Tibial nerve (tissue), 4 donors: ENCODE results near the gene ZSWIM3. TPM values are rescaled to one million over a fixed set of nuclear protein-coding genes. Genes with fewer than 3 reads are reported as not detected.

Experiments
- DNase-seq, 2 donors: peaks; one replicate each; pipeline ENCODE4 v3.0.0-alpha.2; 2019; ENCODE audit warnings: low spot score in 2 of 2
- H3K27ac ChIP-seq, 4 donors: fragments of 200-600 bp; sonication (generic) in 3 of 4; one replicate each; pipeline ENCODE4 v1.5.1; 2017 to 2019; ENCODE audit warnings: mild to moderate bottlenecking in 1 of 4
- H3K27me3 ChIP-seq, 2 donors: fragments of 200-600 bp; sonication (generic) in 1 of 2; one replicate each; pipeline versions ENCODE4 v1.5.1 to v1.6.0; 2017 to 2019
- H3K36me3 ChIP-seq, 3 donors: fragments of 200-600 bp; sonication (generic); one replicate each; pipeline ENCODE4 v1.5.1; 2018 to 2019
- H3K4me1 ChIP-seq, 4 donors: fragments of 200-600 bp; sonication (generic) in 3 of 4; one replicate each; pipeline ENCODE4 v1.5.1; 2017 to 2019
- H3K4me3 ChIP-seq, 4 donors: fragments of 200-600 bp; sonication (generic) in 3 of 4; one replicate each; pipeline ENCODE4 v1.5.1; 2017 to 2019; ENCODE audit warnings: mild to moderate bottlenecking in 1 of 4, moderate library complexity in 1 of 4
- H3K9me3 ChIP-seq, 4 donors: fragments of 200-600 bp; sonication (generic) in 3 of 4; one replicate each; pipeline ENCODE4 v1.5.1; 2017 to 2019
- EP300 ChIP-seq, 2 donors: sonication (generic); formaldehyde crosslinking; IDR thresholded peaks; one replicate each; pipeline ENCODE4 v1.6.1; 2017; ENCODE audit warnings: antibody characterized with exemption in 2 of 2, mild to moderate bottlenecking in 1 of 2
- POLR2A ChIP-seq, 2 donors: fragments of 450-650 bp; IDR thresholded peaks; one replicate each; pipeline ENCODE4 v1.6.1; 2017; ENCODE audit warnings: antibody characterized with exemption in 2 of 2, mild to moderate bottlenecking in 2 of 2, moderate library complexity in 2 of 2
- WGBS, 2 donors: methylation state at CpG; one replicate each; pipeline ENCODE4 v1.1.5; 2018; 5-methylcytosine and 5-hydroxymethylcytosine counted together
- total RNA-seq, 4 donors: library from RNA; depleted of rRNA; stranded (reverse); fragments of >200 nt; gene quantifications; one replicate each; pipeline ENCODE4 v1.1.0, GENCODE V29; 2016
- TF ChIP-seq, protein P1 (sequence below), 5 experiments: fragments of 200-600 bp in 3 of 5; fragments of 450-650 bp in 2 of 5; sonication (generic) in 3 of 5; IDR thresholded peaks; one replicate each; pipeline ENCODE4 v1.5.1; 2016 to 2019; ENCODE audit warnings: antibody characterized with exemption in 5 of 5, mild to moderate bottlenecking in 3 of 5, moderate library complexity in 2 of 5

ZSWIM3 gene
- total RNA-seq, 4 donors from 2014 or later: 3.1 to 6.3 (median 4.8) TPM

DNA sequence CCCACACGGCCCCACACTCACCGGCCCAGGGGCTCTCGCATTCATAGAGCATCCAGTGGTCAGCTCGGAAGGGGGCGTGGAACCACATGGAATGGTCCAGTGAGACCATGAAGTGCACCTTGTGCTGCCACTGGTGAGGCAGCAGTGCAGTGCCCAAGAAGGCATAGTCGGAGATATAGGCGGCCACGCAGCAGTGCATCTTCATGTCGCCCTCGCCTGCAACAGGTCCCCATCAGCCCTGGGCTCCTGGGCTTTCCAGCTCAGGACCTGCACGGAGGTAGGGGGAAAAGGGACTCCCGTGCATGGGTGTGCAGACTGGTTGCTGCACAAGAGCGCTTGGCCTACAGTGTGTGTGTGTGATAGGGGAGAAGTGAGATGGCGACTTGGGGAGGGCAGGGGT, 13.9 kb upstream of the ZSWIM3 start:
- Histone ChIP-seq H3K4me1 (peaks cover 0 to 29% (median 0%) of the 10 kb centered on the region in 4 donors), H3K9me3 (no peaks in the 10 kb centered on the region), H3K36me3 (peaks cover 0 to 99% (median 21%) of the 10 kb centered on the region in 3 donors), H3K27ac (peak overlapping the region in 2 of 4 donors; percentile 54 to 67), H3K4me3 (no peak overlapping the region), H3K27me3 (no peaks in the 10 kb centered on the region)
- DNase-seq: no peak
- TF ChIP-seq POLR2A (IDR thresholded peaks at IDR 0.05): no peak
- TF ChIP-seq, protein P1, sequence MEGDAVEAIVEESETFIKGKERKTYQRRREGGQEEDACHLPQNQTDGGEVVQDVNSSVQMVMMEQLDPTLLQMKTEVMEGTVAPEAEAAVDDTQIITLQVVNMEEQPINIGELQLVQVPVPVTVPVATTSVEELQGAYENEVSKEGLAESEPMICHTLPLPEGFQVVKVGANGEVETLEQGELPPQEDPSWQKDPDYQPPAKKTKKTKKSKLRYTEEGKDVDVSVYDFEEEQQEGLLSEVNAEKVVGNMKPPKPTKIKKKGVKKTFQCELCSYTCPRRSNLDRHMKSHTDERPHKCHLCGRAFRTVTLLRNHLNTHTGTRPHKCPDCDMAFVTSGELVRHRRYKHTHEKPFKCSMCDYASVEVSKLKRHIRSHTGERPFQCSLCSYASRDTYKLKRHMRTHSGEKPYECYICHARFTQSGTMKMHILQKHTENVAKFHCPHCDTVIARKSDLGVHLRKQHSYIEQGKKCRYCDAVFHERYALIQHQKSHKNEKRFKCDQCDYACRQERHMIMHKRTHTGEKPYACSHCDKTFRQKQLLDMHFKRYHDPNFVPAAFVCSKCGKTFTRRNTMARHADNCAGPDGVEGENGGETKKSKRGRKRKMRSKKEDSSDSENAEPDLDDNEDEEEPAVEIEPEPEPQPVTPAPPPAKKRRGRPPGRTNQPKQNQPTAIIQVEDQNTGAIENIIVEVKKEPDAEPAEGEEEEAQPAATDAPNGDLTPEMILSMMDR (IDR thresholded peaks at IDR 0.05): no peak
- no peak for TF ChIP-seq EP300 (IDR thresholded peaks at IDR 0.05)
- WGBS, 2 donors: 87 to 89% methylated on average over 14 of the region's 14 CpGs

GRCh38 chr20:45845452-45845851, 12.0 kb upstream of the ZSWIM3 start:
- Histone ChIP-seq H3K4me3 (no peak overlapping the region), H3K27me3 (no peaks in the 10 kb centered on the region), H3K36me3 (peaks cover 0 to 94% (median 21%) of the 10 kb centered on the region in 3 donors), H3K4me1 (peaks cover 0 to 29% (median 0%) of the 10 kb centered on the region in 4 donors), H3K9me3 (no peaks in the 10 kb centered on the region), H3K27ac (no peak overlapping the region)
- TF ChIP-seq EP300 (IDR thresholded peaks at IDR 0.05): no peak
- TF ChIP-seq POLR2A (IDR thresholded peaks at IDR 0.05): no peak
- TF ChIP-seq, protein P1 (IDR thresholded peaks at IDR 0.05): no peak
- no peak for DNase-seq

DNA sequence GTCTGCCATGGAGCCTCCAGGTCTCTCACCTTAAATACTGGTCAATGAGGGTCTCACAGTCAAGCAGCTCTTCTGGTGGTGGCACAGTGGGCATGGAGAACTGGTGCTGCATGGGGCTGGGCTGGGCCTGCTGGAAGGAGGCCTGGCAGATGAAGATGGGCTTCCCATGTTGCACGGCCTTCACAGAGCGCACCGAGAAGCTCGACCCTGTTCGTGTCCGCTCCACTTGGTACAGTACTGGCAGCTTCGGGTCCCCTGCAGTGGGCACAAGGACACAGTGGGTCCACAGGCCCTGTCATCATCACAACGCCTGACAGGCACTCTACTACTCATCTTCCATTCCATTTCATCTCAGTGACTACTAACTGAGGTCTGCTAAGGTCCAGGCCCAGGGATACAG, 9.0 kb upstream of the ZSWIM3 start:
- Histone ChIP-seq H3K4me3 (no peak overlapping the region), H3K36me3 (peaks cover 0 to 93% (median 16%) of the 10 kb centered on the region in 3 donors), H3K27me3 (no peaks in the 10 kb centered on the region), H3K27ac (no peak overlapping the region), H3K9me3 (no peaks in the 10 kb centered on the region), H3K4me1 (peaks cover 0 to 18% (median 0%) of the 10 kb centered on the region in 4 donors)
- DNase-seq: no peak
- WGBS, 2 donors: 92 to 96% methylated on average over 8 of the region's 8 CpGs
- TF ChIP-seq POLR2A (IDR thresholded peaks at IDR 0.05) (no peak), EP300 (IDR thresholded peaks at IDR 0.05) (no peak)
- TF ChIP-seq, protein P1 (IDR thresholded peaks at IDR 0.05): no peak

- Histone ChIP-seq H3K4me3 (no peak overlapping the region), H3K27ac (no peak overlapping the region), H3K36me3 (peaks cover 0 to 93% (median 14%) of the 10 kb centered on the region in 3 donors), H3K9me3 (no peaks in the 10 kb centered on the region), H3K27me3 (no peaks in the 10 kb centered on the region), H3K4me1 (peaks cover 0 to 16% (median 0%) of the 10 kb centered on the region in 4 donors)
- WGBS, 2 donors: 88 to 93% methylated on average over 8 of the region's 8 CpGs
- DNase-seq: no peak
- TF ChIP-seq, protein P1 (IDR thresholded peaks at IDR 0.05): no peak
- TF ChIP-seq EP300 (IDR thresholded peaks at IDR 0.05) (no peak), POLR2A (IDR thresholded peaks at IDR 0.05) (no peak)
These were observed 8.3 kb upstream of the ZSWIM3 start for GRCh38 chr20:45848969-45849582.

DNA sequence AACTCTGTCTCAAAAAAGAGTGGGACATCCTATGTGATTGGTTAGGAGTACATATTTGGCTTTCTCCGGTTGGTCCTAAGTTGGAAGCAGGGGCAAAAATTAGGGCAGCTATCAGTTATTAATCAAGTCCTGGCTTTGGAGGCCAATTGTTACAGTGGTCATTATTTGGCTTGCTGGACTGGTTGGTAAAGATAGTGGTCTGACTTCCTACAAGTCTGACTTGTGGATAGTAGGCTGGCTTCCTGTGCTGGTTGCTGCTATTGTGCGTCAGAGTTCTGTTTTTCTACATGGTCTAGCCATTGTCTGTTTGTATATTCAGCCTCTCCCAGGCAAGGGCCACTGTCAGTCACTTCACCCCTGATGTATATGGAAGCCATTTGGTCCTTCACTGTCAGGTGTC, 7.2 kb upstream of the ZSWIM3 start:
- no peak for TF ChIP-seq POLR2A (IDR thresholded peaks at IDR 0.05)
- TF ChIP-seq, protein P1 (IDR thresholded peaks at IDR 0.05): no peak
- no peak for TF ChIP-seq EP300 (IDR thresholded peaks at IDR 0.05)
- Histone ChIP-seq H3K4me1 (peaks cover 0 to 26% (median 5%) of the 10 kb centered on the region in 4 donors), H3K27me3 (no peaks in the 10 kb centered on the region), H3K36me3 (peaks cover 0 to 93% (median 10%) of the 10 kb centered on the region in 3 donors), H3K4me3 (no peak overlapping the region), H3K27ac (no peak overlapping the region), H3K9me3 (no peaks in the 10 kb centered on the region)
- WGBS, 2 donors: 88 to 95% methylated on average over 2 of the region's 2 CpGs
- no peak for DNase-seq
